Activated CD4-positive, alpha-beta T cell treated with anti-CD3 and anti-CD28 coated beads, Interleukin-2, amount 10 ng/mL, durations not matched to agents 24 days and 14 days (primary cell): ENCODE data around the gene ESF1. TPM values are rescaled to one million over a fixed set of nuclear protein-coding genes. Genes with fewer than 3 reads are reported as not detected.
A peak's percentile ranks its signal among the peaks of the same experiment; 100 is the strongest.

Experiments
- DNase-seq: peaks from one replicate; pipeline ENCODE4 v3.0.0; 2022
- H3K27ac Mint-ChIP-seq: one replicate; pipeline ENCODE4 v1.8.0; 2022; ENCODE audit warnings: mild to moderate bottlenecking, mixed read lengths
- H3K27me3 Mint-ChIP-seq: one replicate; pipeline ENCODE4 v1.8.0; 2022; ENCODE audit warnings: mixed read lengths
- H3K36me3 Mint-ChIP-seq: one replicate; pipeline ENCODE4 v1.8.0; 2022; ENCODE audit warnings: low read depth, mild to moderate bottlenecking, mixed read lengths
- H3K4me1 Mint-ChIP-seq: one replicate; pipeline ENCODE4 v1.8.0; 2021; ENCODE audit warnings: mixed read lengths
- H3K4me3 Mint-ChIP-seq: one replicate; pipeline ENCODE4 v1.8.0; 2022; ENCODE audit warnings: mild to moderate bottlenecking, moderate library complexity, mixed read lengths
- H3K9me3 Mint-ChIP-seq: one replicate; pipeline ENCODE4 v1.8.0; 2021; ENCODE audit warnings: mixed read lengths
- intact Hi-C: fragments of 100-400 bp; cut with micrococcal nuclease; formaldehyde crosslinking; loops from one replicate; pipeline ENCODE4 v1.15.1; 2023
- total RNA-seq: library from RNA; stranded (reverse); gene quantifications from 2 replicates; pipeline ENCODE4 v1.2.3, GENCODE V29; 2022

Gene ESF1
- total RNA-seq, 1 donor from 2014 or later = 34.5 TPM

DNA sequence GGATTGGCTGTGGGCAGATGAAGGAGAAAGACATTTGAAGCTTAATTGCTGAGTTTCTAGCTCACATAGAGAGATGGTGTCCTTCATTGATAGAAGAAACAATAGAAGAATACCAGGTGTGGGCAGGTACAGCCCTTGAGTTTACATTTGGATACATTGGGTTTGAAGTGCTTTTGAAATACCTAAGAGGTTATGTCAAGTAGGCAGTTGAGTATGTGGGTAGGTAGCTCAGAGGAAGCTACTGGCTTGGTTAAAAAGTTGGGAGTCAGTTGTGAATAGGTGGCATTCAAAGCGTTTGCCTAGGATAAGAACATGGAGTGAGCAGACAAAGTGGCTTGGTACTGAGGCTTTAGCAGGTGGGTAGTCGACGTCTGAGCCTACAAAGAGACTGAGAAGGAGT lies 25.1 kb upstream of the ESF1 start:
- H3K36me3 Mint-ChIP-seq = peaks cover 21% of the 10 kb centered on the region
- intact Hi-C loops = no loop called here
- H3K27ac Mint-ChIP-seq = no peak overlapping the region

DNA sequence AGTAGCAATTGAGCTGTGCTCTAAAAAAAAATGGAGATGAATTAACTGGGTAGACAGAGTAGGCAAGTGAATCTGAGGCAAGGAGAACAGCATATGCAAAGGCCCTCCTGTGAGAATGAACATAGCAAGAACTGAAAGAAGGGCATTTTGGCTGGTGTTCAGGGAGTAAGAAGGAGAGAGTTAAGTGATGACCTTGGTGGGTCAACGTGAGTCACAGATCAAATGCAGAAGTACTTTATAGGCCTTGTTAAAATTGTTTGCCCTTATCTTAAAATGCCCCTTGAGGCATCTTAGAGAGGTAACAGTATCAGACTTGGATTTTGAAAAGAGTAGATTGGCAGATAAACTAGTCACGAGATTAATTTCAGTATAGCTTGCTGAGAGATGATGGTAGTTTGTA lies 24.7 kb upstream of the ESF1 start:
- peaks cover 3% of the 10 kb centered on the region for H3K4me1 Mint-ChIP-seq
- no peaks in the 10 kb centered on the region for H3K27me3 Mint-ChIP-seq
- peaks cover 23% of the 10 kb centered on the region for H3K36me3 Mint-ChIP-seq

More for the DNA sequence above, 25.1 kb upstream of the ESF1 start:
- peaks cover 3% of the 10 kb centered on the region for H3K4me1 Mint-ChIP-seq
- H3K27me3 Mint-ChIP-seq = no peaks in the 10 kb centered on the region
- H3K4me3 Mint-ChIP-seq = no peak overlapping the region
- H3K9me3 Mint-ChIP-seq = no peaks in the 10 kb centered on the region
- DNase-seq = no peak

GRCh38 chr20:13800728-13801134 lies 16.0 kb upstream of the ESF1 start:
- no peak overlapping the region for H3K27ac Mint-ChIP-seq
- H3K9me3 Mint-ChIP-seq = no peaks in the 10 kb centered on the region
- H3K4me3 Mint-ChIP-seq = no peak overlapping the region
- H3K4me1 Mint-ChIP-seq = peaks cover 4% of the 10 kb centered on the region
- no peaks in the 10 kb centered on the region for H3K27me3 Mint-ChIP-seq
- no peak for DNase-seq
- H3K36me3 Mint-ChIP-seq = peaks cover 51% of the 10 kb centered on the region
- intact Hi-C loops = no loop called here

More for the DNA sequence above, 24.7 kb upstream of the ESF1 start:
- no peak for DNase-seq
- Mint-ChIP-seq H3K4me3 (no peak overlapping the region), H3K27ac (no peak overlapping the region), H3K9me3 (no peaks in the 10 kb centered on the region)
- intact Hi-C loops = no loop called here

GRCh38 chr20:13799974-13800373 lies 15.3 kb upstream of the ESF1 start:
- Mint-ChIP-seq H3K4me3 (no peak overlapping the region), H3K36me3 (peaks cover 55% of the 10 kb centered on the region), H3K4me1 (peaks cover 4% of the 10 kb centered on the region), H3K9me3 (no peaks in the 10 kb centered on the region), H3K27me3 (no peaks in the 10 kb centered on the region), H3K27ac (no peak overlapping the region)
- no peak for DNase-seq
- intact Hi-C loops = no loop called here

- Mint-ChIP-seq H3K27ac (no peak overlapping the region), H3K36me3 (peaks cover 57% of the 10 kb centered on the region), H3K4me3 (no peak overlapping the region), H3K27me3 (no peaks in the 10 kb centered on the region), H3K4me1 (peaks cover 4% of the 10 kb centered on the region), H3K9me3 (no peaks in the 10 kb centered on the region)
- DNase-seq = no peak
- intact Hi-C loops = no loop called here
Measured at GRCh38 chr20:13799040-13799439, 14.3 kb upstream of the ESF1 start.

GRCh38 chr20:13794667-13795066 lies 9.9 kb upstream of the ESF1 start:
- intact Hi-C loops = no loop called here
- H3K4me1 Mint-ChIP-seq = no peaks in the 10 kb centered on the region
- no peak for DNase-seq
- no peak overlapping the region for H3K27ac Mint-ChIP-seq
- no peak overlapping the region for H3K4me3 Mint-ChIP-seq
- H3K36me3 Mint-ChIP-seq = peaks cover 60% of the 10 kb centered on the region
- H3K9me3 Mint-ChIP-seq = no peaks in the 10 kb centered on the region
- no peaks in the 10 kb centered on the region for H3K27me3 Mint-ChIP-seq

DNA sequence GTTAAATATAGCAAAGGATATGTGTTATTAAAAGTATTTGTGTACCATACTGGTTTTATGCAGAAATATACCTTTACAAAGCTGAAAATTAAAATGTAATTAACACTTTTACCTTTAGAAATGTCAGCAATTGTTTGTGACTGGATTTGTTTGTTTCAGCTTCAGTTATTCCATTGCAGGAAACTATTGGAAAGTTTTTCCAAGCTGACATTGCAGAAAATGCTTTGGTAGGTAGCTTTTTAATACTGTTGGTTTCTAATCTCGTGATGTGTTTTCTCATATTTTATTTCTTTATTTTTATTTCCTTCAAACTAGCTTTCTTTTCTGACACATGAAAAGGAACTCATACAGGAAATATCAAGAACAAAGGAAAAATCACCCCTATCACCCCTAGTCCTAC lies 8.3 kb upstream of the ESF1 start:
- no peak for DNase-seq
- no peaks in the 10 kb centered on the region for H3K4me1 Mint-ChIP-seq
- no peak overlapping the region for H3K4me3 Mint-ChIP-seq
- H3K27ac Mint-ChIP-seq = no peak overlapping the region
- H3K27me3 Mint-ChIP-seq = no peaks in the 10 kb centered on the region
- peaks cover 53% of the 10 kb centered on the region for H3K36me3 Mint-ChIP-seq
- no peaks in the 10 kb centered on the region for H3K9me3 Mint-ChIP-seq
- intact Hi-C loops = no loop called here

DNA sequence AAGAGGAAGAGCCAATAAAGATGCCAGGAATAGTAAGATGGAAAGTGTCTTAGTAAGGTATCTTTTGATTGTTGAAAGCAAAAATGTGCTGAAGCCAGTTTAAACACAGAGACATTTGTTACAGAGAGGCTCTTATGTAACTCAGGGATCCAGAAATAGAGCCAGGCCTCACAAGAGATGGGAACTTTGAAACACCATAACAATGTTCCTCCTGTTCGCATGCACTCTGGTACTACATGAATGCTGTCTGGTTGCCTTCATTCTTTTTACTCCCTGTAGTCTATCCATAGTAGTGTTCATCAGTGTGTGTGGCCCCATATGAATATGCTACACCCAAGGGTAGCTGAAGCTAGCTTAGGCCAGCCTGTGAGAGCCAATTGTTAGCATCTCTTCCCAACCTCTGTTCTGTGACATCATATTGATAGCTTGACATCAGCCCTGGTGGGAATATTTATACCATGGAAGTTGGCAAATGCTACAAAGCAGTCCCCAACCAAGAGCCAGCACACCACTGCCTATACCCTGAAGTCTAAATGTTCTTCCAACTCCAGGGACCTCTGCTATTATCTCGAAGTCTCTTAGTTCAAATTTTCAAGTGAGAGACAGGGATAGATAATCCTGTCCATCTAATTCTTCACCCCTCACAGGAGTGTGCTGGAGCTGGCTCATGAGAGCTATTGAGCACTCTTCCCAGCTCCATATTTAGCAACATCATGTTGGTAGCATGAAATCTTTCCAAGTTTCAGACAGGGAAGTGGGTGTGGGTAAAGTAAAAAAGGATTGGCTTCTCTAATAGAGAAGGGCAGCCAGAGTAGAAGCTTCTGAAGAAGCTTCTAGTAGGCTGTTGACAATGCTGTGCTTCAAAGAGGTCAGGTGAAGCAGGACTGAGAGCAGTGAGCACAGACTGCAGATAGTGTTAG lies 7.1 kb upstream of the ESF1 start:
- no peak overlapping the region for H3K27ac Mint-ChIP-seq
- peaks cover 55% of the 10 kb centered on the region for H3K36me3 Mint-ChIP-seq
- intact Hi-C loops = no loop called here

GRCh38 chr20:13790708-13791107 lies 6.0 kb upstream of the ESF1 start:
- Mint-ChIP-seq H3K36me3 (peaks cover 51% of the 10 kb centered on the region), H3K4me1 (peaks cover 18% of the 10 kb centered on the region), H3K27me3 (no peaks in the 10 kb centered on the region), H3K9me3 (no peaks in the 10 kb centered on the region), H3K27ac (no peak overlapping the region), H3K4me3 (no peak overlapping the region)
- DNase-seq = no peak
- intact Hi-C loops = no loop called here

More for the DNA sequence above, 7.1 kb upstream of the ESF1 start:
- H3K4me1 Mint-ChIP-seq = peaks cover 7% of the 10 kb centered on the region
- no peaks in the 10 kb centered on the region for H3K27me3 Mint-ChIP-seq
- no peak overlapping the region for H3K4me3 Mint-ChIP-seq
- no peak for DNase-seq
- no peaks in the 10 kb centered on the region for H3K9me3 Mint-ChIP-seq

DNA sequence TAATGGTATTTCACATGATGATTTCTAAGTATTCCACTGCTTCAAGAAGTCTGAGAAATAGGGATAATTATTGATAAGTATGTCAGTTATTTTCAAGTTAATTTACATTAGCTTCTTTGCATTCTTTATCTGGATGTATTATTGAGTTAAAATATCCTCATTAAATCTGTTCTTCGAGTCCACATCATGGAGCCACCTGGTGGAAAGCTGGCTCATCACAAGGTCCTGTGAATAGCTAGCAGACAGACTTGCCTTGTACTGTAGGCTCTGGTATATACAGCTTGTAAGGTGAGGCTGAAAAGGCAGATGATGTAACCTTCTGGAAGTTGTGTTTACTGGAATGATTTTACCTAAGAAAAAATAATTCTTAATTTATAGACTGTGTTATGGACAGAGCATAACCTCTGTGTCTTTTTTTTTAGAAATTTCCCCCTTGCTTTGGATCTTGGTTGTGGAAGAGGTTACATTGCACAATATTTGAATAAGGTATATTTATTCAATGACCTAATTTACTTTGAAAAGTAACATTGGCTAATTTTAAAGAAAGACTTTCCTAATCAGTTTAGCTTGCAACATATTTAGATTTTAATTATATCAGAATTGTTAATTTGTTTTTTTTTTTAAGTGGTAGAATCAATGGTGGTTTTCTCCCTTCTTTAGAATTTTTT lies 3.6 kb upstream of the ESF1 start:
- H3K4me3 Mint-ChIP-seq = no peak overlapping the region
- intact Hi-C loops = loop anchor here (10.0 kb wide), 1 partner anchor 564 kb away; the partner anchor contains the start of gene ISM1
- peaks cover 20% of the 10 kb centered on the region for H3K4me1 Mint-ChIP-seq
- no peaks in the 10 kb centered on the region for H3K27me3 Mint-ChIP-seq
- H3K27ac Mint-ChIP-seq = no peak overlapping the region
- peaks cover 41% of the 10 kb centered on the region for H3K36me3 Mint-ChIP-seq
- DNase-seq = peak; percentile 78
- H3K9me3 Mint-ChIP-seq = no peaks in the 10 kb centered on the region

DNA sequence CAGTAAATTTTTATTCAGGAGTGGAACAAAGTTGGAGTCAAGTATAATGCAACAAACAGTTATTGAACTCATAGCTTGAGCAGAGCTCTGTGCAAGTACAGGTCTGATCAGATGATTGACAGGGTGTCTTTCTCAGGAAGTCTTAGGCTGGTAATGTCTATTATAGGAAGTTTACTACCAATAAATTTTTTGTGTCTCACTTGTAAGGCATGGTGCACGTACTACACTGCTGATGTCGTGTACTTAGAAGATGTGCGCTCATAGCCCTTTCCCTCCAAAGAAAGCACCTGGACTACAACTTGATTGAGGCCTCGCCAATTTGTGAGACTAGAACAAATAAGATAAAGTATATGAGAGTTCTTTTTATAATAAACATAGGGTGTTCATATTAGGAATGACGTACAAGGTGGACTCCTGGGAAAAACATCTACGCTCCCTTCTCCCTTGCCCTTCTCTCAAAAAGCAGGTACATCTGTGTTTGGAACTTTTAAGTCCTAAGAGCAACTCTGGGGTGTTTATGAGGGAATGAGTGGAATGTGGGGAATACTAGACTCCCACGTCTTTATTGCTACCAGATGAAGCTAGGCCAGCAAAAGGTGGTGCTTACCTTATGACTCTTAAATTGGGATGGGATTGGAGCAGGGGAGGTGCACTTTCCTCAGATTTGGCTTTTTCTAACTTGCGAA lies 1.6 kb upstream of the ESF1 start:
- Mint-ChIP-seq H3K36me3 (peaks cover 48% of the 10 kb centered on the region), H3K4me3 (peak overlapping the region; percentile 92), H3K27me3 (no peaks in the 10 kb centered on the region), H3K27ac (peak overlapping the region; percentile 78), H3K4me1 (peaks cover 26% of the 10 kb centered on the region), H3K9me3 (no peaks in the 10 kb centered on the region)
- intact Hi-C loops = loop anchor here (10.0 kb wide), 1 partner anchor 561 kb away; the partner anchor contains the start of gene ISM1
- DNase-seq = no peak

DNA sequence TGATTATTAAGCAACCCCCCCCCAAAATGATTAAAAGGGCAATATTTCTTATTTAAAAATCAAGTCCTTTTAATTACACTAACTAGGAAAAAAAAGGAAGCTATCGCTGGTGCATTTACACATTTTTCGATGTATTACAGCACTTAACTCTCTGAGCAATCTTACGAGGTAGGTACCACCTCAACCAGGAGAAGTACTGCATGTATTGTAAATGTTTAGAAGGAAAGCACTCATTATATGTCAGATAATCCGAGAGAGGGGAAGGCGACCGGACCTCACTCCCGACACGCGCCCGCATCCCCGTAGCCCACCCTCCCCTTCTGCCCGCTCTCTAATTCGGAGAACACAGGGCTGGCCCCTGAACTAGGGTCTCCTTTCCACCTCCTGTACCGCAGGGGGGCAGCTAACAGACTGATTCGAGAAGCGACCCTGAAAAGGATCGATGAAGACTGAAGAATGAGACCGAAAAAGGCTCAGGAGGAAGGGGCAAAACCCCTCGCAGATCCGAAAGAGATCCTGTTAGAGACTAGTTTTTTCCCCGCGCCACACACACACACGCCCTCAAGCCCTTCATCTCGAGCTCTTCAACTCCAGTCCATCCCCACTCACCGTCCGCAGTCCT lies 337 bp downstream of the ESF1 start:
- Mint-ChIP-seq H3K36me3 (peaks cover 42% of the 10 kb centered on the region), H3K4me3 (peak overlapping the region; percentile 92), H3K9me3 (no peaks in the 10 kb centered on the region), H3K4me1 (peaks cover 37% of the 10 kb centered on the region), H3K27me3 (no peaks in the 10 kb centered on the region), H3K27ac (peak overlapping the region; percentile 93)
- intact Hi-C loops = loop anchor here (5.0 to 10.0 kb wide), 2 partner anchors 560 to 857 kb away; partner anchors contain the start of gene ISM1
- no peak for DNase-seq

- peaks cover 39% of the 10 kb centered on the region for H3K4me1 Mint-ChIP-seq
- intact Hi-C loops = loop anchor here (5.0 to 10.0 kb wide), 2 partner anchors 559 to 856 kb away; partner anchors contain the start of gene ISM1
- H3K4me3 Mint-ChIP-seq = peak overlapping the region; percentile 92
- H3K36me3 Mint-ChIP-seq = peaks cover 43% of the 10 kb centered on the region
- H3K27ac Mint-ChIP-seq = no peak overlapping the region
- H3K9me3 Mint-ChIP-seq = no peaks in the 10 kb centered on the region
- DNase-seq = no peak
- H3K27me3 Mint-ChIP-seq = no peaks in the 10 kb centered on the region
Measured at GRCh38 chr20:13783528-13783927, 1.2 kb downstream of the ESF1 start.
